Ramos (cell line): ENCODE results near the gene HNRNPR.
"Not testable (repeated sequence)": the region's sequence is repeated elsewhere in the genome, so short reads cannot be mapped to it uniquely, and the experiment has no call there.

Experiments
- in situ Hi-C: fragments of 300-500 bp; cut with MboI; formaldehyde crosslinking; loops from one replicate; pipeline ENCODE4 v1.14.3; 2022; ENCODE audit warnings: low sequenced_read_pairs; ENCODE audit not compliant: unreplicated experiment

The HNRNPR gene

GRCh38 chr1:23344111-23344986 lies at the start of gene HNRNPR:
Gene HNRNPR, minus strand, starts transcription at chr1:23344284. Its CDS starts 3,276 bp downstream, at chr1:23341008.
- in situ Hi-C loops = no loop called here

- in situ Hi-C loops = no loop called here
Observed at GRCh38 chr1:23393706-23394105, 49.6 kb upstream of the HNRNPR start.

DNA sequence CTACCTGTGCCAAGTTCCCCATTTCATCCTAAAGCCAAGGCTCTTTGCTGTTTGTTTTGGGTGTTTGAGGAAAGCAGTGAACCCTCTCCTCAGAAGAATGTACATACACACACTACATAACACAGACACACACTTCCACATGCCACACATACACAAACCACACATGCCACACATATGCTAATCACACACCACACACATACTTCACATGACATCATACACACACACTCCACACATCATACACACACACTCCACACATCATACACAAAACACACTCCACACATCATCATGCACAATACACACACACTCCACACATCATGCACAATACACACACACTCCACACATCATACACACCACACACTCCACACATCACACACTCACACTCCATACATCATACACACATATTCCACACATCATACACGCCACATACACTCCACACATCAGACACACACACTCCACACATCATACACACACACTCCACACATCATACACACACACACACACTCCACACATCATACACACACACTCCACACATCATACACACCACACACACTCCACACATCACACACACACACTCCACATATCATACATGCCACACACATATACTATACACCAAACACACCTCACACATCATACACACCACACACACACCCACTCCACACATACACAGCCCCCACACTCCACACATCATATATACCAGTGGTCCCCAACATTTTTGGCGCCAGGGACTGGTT lies 48.2 kb upstream of the HNRNPR start:
- in situ Hi-C loops = no loop called here

DNA sequence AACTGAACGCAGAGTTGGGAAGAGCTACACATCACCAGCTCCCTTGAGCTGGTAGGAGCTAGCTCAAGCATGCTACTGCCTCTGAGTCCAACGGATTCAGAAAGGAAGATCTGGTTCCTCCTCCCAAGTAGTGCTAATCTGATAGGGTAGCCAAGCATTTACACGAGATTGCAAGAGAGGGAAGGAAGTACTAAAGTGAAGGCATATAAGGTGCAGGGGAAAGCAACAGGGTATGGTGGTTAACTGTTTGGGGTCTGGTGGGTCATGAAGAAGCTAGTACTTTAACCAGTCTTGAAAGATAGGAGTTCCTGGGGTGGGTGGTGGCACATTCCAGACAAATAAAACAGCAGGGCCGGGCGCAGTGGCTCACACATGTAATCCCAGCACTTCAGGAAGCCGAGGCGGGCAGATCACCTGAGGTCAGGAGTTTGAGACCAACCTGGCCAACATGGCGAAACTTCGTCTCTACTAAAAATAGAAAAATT lies 45.8 kb upstream of the HNRNPR start:
- in situ Hi-C loops = no loop called here

DNA sequence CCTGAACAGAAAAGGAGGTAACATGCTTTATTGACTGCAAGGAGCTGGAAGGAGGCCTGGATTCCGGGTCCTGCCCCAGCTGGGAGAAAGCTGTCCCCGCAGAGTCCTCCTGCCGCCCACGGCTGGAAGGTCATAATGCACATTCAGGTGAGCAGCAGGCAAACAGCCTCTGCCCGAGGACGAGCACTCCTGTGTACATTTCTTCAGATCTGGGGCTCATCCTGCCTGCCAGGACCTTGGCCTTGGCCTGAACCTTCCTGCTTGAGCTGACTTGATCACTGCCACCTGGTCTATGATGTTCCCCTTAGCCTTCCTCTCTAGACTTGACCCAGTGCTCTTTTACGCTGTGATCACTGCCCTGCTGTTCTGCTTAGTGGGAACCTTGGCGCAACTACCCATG lies 43.4 kb upstream of the HNRNPR start:
- in situ Hi-C loops = no loop called here

GRCh38 chr1:23385119-23385621 lies 41.1 kb upstream of the HNRNPR start:
- in situ Hi-C loops = no loop called here

GRCh38 chr1:23384312-23385058 lies 40.4 kb upstream of the HNRNPR start:
- in situ Hi-C loops = no loop called here

DNA sequence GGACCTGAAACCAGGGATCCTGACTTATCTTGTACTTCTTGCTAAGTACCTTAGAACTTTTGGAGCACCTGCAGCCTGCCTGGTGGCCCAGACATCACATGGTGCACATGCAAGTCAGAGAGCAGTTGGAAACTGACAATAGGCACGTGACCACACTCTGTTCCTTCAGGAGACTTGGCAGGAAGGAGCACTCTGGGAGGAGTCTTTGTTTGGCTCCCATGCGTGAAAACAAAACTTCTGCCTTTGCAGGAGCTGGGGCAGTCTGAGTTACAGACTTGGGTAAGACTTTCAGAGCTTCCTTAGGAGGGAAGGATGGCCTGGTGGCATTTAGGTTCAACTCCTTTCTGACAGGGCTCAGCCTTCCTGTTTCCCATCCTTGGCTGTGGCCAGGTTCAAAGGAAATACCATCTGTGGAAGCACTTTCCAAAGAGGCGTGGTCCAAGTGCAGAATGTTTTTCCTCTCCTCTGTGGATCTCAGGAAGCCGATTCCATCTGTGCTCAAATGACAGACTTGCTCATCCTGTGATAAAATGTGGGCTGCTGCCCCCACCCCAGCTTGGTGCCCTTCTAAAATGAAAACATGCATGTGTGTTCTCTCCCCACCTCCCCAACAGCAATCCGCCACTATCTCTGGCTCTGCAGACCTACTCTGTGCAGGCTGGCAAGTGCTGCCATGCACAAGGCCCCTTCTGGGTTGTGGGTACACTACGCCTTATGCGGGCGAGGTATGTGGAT lies 39.7 kb upstream of the HNRNPR start:
- in situ Hi-C loops = no loop called here

- in situ Hi-C loops = no loop called here
Observed at GRCh38 chr1:23381233-23381885, 37.3 kb upstream of the HNRNPR start.

DNA sequence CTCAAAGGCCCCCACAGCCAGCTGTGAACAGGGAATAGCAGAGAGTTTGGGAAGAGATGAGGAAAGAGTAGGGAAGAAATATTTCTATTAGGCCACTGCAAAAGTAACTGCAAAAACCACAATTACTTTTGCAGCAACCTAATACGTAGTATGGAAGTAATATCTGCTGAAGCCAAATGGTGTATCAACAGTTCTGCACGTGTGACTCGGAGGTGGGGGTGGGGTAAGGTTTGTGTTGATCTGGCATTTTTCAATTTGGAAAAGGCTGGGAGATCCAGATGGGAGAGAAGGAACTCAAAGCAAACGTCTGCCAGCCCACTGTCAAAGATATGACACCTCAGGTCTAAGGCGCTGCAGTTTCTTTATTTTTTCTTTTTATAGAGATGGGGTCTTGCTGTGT lies 36.6 kb upstream of the HNRNPR start:
- in situ Hi-C loops = no loop called here

GRCh38 chr1:23380236-23380635 lies 36.2 kb upstream of the HNRNPR start:
- in situ Hi-C loops = not testable (repeated sequence)

GRCh38 chr1:23376890-23377811 lies 33.1 kb upstream of the HNRNPR start:
- in situ Hi-C loops = no loop called here

- in situ Hi-C loops = not testable (repeated sequence)
Observed at GRCh38 chr1:23374079-23374735, 30.1 kb upstream of the HNRNPR start.

GRCh38 chr1:23371987-23372880 lies 28.1 kb upstream of the HNRNPR start:
- in situ Hi-C loops = no loop called here

- in situ Hi-C loops = no loop called here
Observed at GRCh38 chr1:23370709-23371584, 26.9 kb upstream of the HNRNPR start.

DNA sequence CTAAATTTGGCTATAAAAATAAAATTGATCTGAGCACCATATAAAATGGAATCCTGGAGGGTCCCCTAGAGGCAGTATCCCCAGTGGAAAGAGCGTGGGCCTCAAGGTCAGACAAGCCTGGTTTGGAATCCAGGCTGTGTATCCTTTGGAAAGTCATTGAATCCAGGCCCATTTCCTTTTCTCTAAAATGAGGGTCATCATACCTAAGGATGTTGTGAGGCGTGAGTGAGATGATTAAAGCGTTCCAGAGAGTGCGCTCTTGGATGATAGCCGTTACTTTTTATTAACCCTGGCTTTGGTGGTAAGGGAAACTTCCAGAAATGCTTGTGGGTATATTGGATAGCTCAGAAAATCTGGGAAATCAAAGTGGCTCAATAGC lies 26.2 kb upstream of the HNRNPR start:
- in situ Hi-C loops = no loop called here
